Loucy (cell line): Measurements from ENCODE around the gene CNRIP1.

ENCODE experiments used
- H2AFZ ChIP-seq: fragments of 200-600 bp; sonication (generic); 2 replicates; pipeline ENCODE4 v1.6.0; 2016; ENCODE audit warnings: antibody characterized with exemption, mild to moderate bottlenecking, low read length, moderate library complexity
- H3F3A ChIP-seq: fragments of 200-600 bp; 2 replicates; pipeline ENCODE4 v1.6.0; 2016; ENCODE audit warnings: antibody characterized with exemption, low read depth, mild to moderate bottlenecking
- H3K27me3 ChIP-seq: fragments of 200-600 bp; sonication (generic); 2 replicates; pipeline ENCODE4 v1.6.1; 2014; ENCODE audit warnings: low read length, mild to moderate bottlenecking; ENCODE audit not compliant: insufficient read depth, poor library complexity, severe bottlenecking
- H3K36me3 ChIP-seq: fragments of 200-600 bp; sonication (generic); 2 replicates; pipeline ENCODE4 v1.6.1; 2016; ENCODE audit warnings: low read length; ENCODE audit not compliant: insufficient read depth
- H3K4me1 ChIP-seq: fragments of 200-600 bp; sonication (generic); 2 replicates; pipeline ENCODE4 v1.5.1; 2014; ENCODE audit warnings: low read length, mild to moderate bottlenecking; ENCODE audit not compliant: insufficient read depth, poor library complexity, severe bottlenecking
- H3K4me2 ChIP-seq: fragments of 200-600 bp; sonication (generic); 2 replicates; pipeline ENCODE4 v1.6.0; 2014; ENCODE audit warnings: antibody characterized with exemption, low read length, low read depth, mild to moderate bottlenecking; ENCODE audit not compliant: poor library complexity, severe bottlenecking
- H3K4me3 ChIP-seq: fragments of 200-600 bp; sonication (generic); 2 replicates; pipeline ENCODE4 v1.5.1; 2014; ENCODE audit warnings: low read length, mild to moderate bottlenecking, mixed read lengths; ENCODE audit not compliant: poor library complexity, severe bottlenecking
- H3K79me2 ChIP-seq: fragments of 200-600 bp; sonication (generic); 2 replicates; pipeline ENCODE4 v1.6.1; 2014; ENCODE audit warnings: low read length; ENCODE audit not compliant: insufficient read depth
- H3K9ac ChIP-seq: fragments of 200-600 bp; sonication (generic); 2 replicates; pipeline ENCODE4 v1.6.0; 2014; ENCODE audit warnings: mild to moderate bottlenecking, low read depth, low read length, moderate library complexity; ENCODE audit not compliant: poor library complexity, severe bottlenecking
- H3K9me2 ChIP-seq: fragments of 200-600 bp; sonication (generic); replicated peaks from 2 replicates; pipeline ENCODE4 v1.6.1; 2016; ENCODE audit warnings: low read depth, low read length, mixed read lengths
- H3K9me3 ChIP-seq: fragments of 200-600 bp; sonication (generic); 2 replicates; pipeline ENCODE4 v1.6.1; 2014; ENCODE audit warnings: mild to moderate bottlenecking, antibody characterized with exemption, low read length, low read depth; ENCODE audit not compliant: insufficient read depth
- H4K20me1 ChIP-seq: fragments of 200-600 bp; sonication (generic); 2 replicates; pipeline ENCODE4 v1.6.0; 2014; ENCODE audit warnings: antibody characterized with exemption, low read length, mild to moderate bottlenecking; ENCODE audit not compliant: insufficient read depth, poor library complexity, severe bottlenecking
- EZH2phosphoT487 ChIP-seq: fragments of 200-600 bp; IDR thresholded peaks from 2 replicates; pipeline ENCODE4 v1.6.1; 2018; ENCODE audit warnings: antibody characterized with exemption, mild to moderate bottlenecking, moderate library complexity, borderline replicate concordance
- TF ChIP-seq, protein P1 (sequence below): fragments of 200-600 bp; sonication (generic); conservative IDR thresholded peaks from 2 replicates; pipeline ENCODE4 v1.5.1; 2014; ENCODE audit warnings: mild to moderate bottlenecking, antibody characterized with exemption, low read length

CNRIP1 gene

DNA sequence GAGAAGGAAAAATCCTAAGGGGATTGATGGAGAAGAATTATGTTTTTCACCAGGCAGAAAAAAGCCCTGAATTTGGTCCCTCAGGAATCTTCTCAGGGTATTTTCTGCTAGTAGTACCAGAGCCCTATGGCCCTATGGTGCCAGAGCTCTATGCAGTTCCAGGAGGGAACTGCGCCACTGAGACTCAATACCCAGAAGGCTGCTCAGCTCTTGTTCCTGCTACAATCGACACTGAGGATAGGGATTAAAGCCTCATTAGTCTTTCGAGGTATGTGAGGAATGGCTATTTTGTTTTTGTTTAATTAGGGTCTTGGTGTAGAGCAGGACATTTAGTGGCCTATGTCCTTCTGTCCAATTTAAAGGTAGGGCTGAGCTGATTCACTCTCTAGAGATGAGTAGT lies 45.7 kb downstream of the CNRIP1 start:
- Histone ChIP-seq H2AFZ (no peak overlapping the region), H3K4me2 (no peak overlapping the region), H3F3A (no peaks in the 10 kb centered on the region), H3K27me3 (no peaks in the 10 kb centered on the region), H3K9ac (no peak overlapping the region), H3K4me1 (peaks cover 2% of the 10 kb centered on the region), H4K20me1 (no peaks in the 10 kb centered on the region), H3K36me3 (no peaks in the 10 kb centered on the region), H3K9me3 (no peaks in the 10 kb centered on the region), H3K4me3 (no peak overlapping the region), H3K79me2 (no peaks in the 10 kb centered on the region), H3K9me2 (no peaks in the 10 kb centered on the region)
- TF ChIP-seq, protein P1, sequence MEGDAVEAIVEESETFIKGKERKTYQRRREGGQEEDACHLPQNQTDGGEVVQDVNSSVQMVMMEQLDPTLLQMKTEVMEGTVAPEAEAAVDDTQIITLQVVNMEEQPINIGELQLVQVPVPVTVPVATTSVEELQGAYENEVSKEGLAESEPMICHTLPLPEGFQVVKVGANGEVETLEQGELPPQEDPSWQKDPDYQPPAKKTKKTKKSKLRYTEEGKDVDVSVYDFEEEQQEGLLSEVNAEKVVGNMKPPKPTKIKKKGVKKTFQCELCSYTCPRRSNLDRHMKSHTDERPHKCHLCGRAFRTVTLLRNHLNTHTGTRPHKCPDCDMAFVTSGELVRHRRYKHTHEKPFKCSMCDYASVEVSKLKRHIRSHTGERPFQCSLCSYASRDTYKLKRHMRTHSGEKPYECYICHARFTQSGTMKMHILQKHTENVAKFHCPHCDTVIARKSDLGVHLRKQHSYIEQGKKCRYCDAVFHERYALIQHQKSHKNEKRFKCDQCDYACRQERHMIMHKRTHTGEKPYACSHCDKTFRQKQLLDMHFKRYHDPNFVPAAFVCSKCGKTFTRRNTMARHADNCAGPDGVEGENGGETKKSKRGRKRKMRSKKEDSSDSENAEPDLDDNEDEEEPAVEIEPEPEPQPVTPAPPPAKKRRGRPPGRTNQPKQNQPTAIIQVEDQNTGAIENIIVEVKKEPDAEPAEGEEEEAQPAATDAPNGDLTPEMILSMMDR, result no peak
- no peak for TF ChIP-seq EZH2phosphoT487

DNA sequence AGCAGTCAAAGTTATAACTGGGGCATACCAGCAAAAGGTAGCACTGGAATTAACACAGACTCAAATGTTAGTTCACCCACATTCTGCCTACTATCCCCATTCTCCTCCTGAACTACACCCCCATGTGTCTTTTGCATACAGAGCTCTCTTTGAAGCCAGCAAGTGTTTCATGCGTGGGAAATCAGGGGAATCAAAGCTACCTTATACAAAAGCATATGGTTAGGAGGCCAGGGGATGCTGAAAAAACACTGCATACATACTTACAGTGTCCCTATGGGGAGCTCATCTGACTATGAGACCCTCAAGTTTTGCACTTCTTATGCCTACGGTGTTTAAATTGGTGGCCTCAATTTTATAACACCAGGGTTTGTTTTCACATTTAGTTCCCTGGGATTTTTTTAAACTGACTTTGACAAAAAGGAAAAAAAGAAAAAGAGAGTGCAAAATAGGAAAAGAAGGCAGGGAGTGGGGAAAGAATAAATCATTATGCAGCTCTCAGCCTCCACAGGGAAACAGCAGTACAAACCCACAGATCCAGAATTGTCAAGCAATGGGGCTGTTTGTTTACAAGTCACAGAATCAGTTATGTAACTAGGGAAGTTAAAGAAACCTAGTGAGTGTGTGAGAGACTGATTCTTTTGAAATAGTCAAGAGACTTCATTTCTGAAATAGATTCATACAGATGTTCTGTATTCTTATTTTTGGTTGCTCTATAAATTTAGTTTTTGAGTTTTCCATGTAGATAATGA lies 47.3 kb downstream of the CNRIP1 start:
- no peaks in the 10 kb centered on the region for H3F3A ChIP-seq
- H3K9me3 ChIP-seq, result no peaks in the 10 kb centered on the region
- H3K4me1 ChIP-seq, result no peaks in the 10 kb centered on the region
- H3K79me2 ChIP-seq, result no peaks in the 10 kb centered on the region
- H3K9me2 ChIP-seq, result no peaks in the 10 kb centered on the region
- H3K4me2 ChIP-seq, result no peak overlapping the region
- H3K27me3 ChIP-seq, result no peaks in the 10 kb centered on the region
- no peak overlapping the region for H2AFZ ChIP-seq
- no peak overlapping the region for H3K9ac ChIP-seq
- no peaks in the 10 kb centered on the region for H4K20me1 ChIP-seq
- no peaks in the 10 kb centered on the region for H3K36me3 ChIP-seq
- no peak for TF ChIP-seq EZH2phosphoT487
- TF ChIP-seq, protein P1, result no peak
- no peak overlapping the region for H3K4me3 ChIP-seq

DNA sequence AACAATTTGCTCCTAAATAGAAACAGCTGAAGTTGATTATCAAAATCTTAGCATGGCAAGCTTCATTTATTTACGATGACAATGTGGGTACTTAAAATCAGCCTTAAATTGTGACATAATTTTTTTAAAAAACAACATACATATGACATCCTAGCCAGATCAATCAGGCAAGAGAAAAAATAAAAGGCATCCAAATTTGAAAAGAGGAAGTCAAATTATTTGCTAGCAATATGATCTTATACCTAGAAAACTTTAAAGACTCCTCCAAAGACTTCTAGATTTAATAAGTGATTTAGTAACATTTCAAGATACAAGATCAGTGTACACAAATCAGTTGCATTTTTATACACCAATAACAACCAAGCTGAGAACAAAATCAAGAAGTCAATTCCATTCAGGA lies 53.1 kb downstream of the CNRIP1 start:
- no peaks in the 10 kb centered on the region for H3K79me2 ChIP-seq
- H3K9ac ChIP-seq, result no peak overlapping the region
- H2AFZ ChIP-seq, result no peak overlapping the region
- H3K27me3 ChIP-seq, result no peaks in the 10 kb centered on the region
- no peak for TF ChIP-seq EZH2phosphoT487
- TF ChIP-seq, protein P1, result no peak
- no peaks in the 10 kb centered on the region for H4K20me1 ChIP-seq
- no peaks in the 10 kb centered on the region for H3K4me1 ChIP-seq
- no peaks in the 10 kb centered on the region for H3K36me3 ChIP-seq
- no peak overlapping the region for H3K4me3 ChIP-seq
- H3K9me3 ChIP-seq, result no peaks in the 10 kb centered on the region
- no peaks in the 10 kb centered on the region for H3K9me2 ChIP-seq
- no peaks in the 10 kb centered on the region for H3F3A ChIP-seq
- H3K4me2 ChIP-seq, result no peak overlapping the region
